ENCODE measurements around the gene COL15A1. TPM values are rescaled to one million over a fixed set of nuclear protein-coding genes. Genes with fewer than 3 reads are reported as not detected.

The COL15A1 gene
- total RNA-seq, 1 experiment from 2014 or later, result not detected

DNA sequence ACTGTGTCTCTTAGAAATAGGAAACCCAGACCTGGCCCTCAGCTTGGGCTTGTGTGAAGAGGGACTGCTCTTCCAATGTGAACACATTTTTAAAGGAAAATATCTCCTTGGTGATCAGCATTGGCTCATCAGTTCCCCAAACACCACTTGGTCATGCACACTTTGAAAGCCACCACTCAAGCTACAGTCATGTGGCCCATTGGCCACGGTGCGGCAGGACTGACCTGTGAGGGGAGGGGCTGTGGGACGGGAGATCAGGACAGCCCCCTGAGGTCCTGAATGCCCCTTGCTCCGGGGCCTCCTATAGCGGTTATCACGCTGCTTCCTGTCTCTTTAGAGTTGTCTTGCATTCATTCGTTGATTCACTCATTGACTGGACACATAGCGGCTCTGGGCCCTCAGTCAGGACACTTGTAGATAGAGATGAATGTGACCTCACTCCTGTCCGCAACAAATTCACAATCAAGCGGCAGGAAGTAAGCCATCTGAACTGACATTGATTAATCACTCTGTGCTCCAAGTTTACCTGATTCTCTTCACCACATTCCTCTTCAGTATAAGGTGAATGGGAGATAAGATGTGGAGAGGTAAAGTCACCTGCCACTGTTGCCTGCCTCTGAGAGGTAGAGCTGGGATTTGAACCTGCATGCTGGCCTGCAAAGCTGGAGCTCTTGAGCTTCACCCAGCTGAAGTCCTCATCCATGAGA is 73.1 kb downstream of the COL15A1 start:
- ChIA-PET POLR2A (no interaction called here), CTCF (interaction anchor here (0.6 to 3.3 kb wide), 3 partner anchors 15 to 210 kb away, joined by 3 to 16 read pairs (median 4); no protein-coding TSS in a partner anchor)
- Mint-ChIP-seq H3K4me3 (ENCODE audit: unreplicated experiment) (no peak overlapping the region), H3K36me3 (ENCODE audit: insufficient read depth, unreplicated experiment) (no peaks in the 10 kb centered on the region), H3K27me3 (ENCODE audit: insufficient read depth, unreplicated experiment) (no peaks in the 10 kb centered on the region), H3K27ac (ENCODE audit: low read depth, unreplicated experiment) (no peak overlapping the region), H3K9me3 (ENCODE audit: unreplicated experiment) (no peaks in the 10 kb centered on the region), H3K4me1 (ENCODE audit: insufficient read depth, unreplicated experiment) (peaks cover 11% of the 10 kb centered on the region)
- no peak for DNase-seq (ENCODE audit: unreplicated experiment)
- TF ChIP-seq, protein P1, sequence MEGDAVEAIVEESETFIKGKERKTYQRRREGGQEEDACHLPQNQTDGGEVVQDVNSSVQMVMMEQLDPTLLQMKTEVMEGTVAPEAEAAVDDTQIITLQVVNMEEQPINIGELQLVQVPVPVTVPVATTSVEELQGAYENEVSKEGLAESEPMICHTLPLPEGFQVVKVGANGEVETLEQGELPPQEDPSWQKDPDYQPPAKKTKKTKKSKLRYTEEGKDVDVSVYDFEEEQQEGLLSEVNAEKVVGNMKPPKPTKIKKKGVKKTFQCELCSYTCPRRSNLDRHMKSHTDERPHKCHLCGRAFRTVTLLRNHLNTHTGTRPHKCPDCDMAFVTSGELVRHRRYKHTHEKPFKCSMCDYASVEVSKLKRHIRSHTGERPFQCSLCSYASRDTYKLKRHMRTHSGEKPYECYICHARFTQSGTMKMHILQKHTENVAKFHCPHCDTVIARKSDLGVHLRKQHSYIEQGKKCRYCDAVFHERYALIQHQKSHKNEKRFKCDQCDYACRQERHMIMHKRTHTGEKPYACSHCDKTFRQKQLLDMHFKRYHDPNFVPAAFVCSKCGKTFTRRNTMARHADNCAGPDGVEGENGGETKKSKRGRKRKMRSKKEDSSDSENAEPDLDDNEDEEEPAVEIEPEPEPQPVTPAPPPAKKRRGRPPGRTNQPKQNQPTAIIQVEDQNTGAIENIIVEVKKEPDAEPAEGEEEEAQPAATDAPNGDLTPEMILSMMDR (IDR thresholded peaks at IDR 0.05; ENCODE audit: unreplicated experiment), result no peak
- no TSS peak for BruUV-seq (replicated peaks)
- intact Hi-C loops (cut with micrococcal nuclease), result no loop called here

DNA sequence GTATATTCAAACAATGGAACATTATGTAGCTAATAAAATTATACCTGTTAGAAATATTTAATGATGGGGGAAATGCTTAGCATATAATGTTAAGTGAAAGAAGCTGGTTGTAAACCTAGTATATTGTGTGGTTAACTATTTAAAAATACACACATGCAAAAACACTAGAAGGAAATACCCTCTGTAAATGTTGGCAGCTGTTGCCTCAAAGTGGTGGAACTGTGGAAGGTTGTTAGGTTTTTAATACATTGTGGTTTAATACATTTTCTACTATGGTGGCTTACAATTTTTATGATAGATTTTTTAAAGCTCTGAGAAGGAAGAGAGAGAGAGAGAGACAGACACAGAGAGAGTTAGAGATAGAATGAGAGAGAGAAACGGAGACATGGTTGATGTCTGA is 74.9 kb downstream of the COL15A1 start:
- Mint-ChIP-seq H3K36me3 (ENCODE audit: insufficient read depth, unreplicated experiment) (no peaks in the 10 kb centered on the region), H3K4me1 (ENCODE audit: insufficient read depth, unreplicated experiment) (peaks cover 11% of the 10 kb centered on the region), H3K9me3 (ENCODE audit: unreplicated experiment) (no peaks in the 10 kb centered on the region), H3K27ac (ENCODE audit: low read depth, unreplicated experiment) (no peak overlapping the region), H3K4me3 (ENCODE audit: unreplicated experiment) (no peak overlapping the region), H3K27me3 (ENCODE audit: insufficient read depth, unreplicated experiment) (no peaks in the 10 kb centered on the region)
- ChIA-PET CTCF (interaction anchor here (0.7 to 2.2 kb wide), 5 partner anchors 17 to 166 kb away, joined by 3 to 6 read pairs (median 3); no protein-coding TSS in a partner anchor), POLR2A (no interaction called here)
- BruUV-seq (replicated peaks), result no TSS peak
- TF ChIP-seq, protein P1 (IDR thresholded peaks at IDR 0.05; ENCODE audit: unreplicated experiment), result no peak
- DNase-seq (ENCODE audit: unreplicated experiment), result no peak
- intact Hi-C loops (cut with micrococcal nuclease), result no loop called here

DNA sequence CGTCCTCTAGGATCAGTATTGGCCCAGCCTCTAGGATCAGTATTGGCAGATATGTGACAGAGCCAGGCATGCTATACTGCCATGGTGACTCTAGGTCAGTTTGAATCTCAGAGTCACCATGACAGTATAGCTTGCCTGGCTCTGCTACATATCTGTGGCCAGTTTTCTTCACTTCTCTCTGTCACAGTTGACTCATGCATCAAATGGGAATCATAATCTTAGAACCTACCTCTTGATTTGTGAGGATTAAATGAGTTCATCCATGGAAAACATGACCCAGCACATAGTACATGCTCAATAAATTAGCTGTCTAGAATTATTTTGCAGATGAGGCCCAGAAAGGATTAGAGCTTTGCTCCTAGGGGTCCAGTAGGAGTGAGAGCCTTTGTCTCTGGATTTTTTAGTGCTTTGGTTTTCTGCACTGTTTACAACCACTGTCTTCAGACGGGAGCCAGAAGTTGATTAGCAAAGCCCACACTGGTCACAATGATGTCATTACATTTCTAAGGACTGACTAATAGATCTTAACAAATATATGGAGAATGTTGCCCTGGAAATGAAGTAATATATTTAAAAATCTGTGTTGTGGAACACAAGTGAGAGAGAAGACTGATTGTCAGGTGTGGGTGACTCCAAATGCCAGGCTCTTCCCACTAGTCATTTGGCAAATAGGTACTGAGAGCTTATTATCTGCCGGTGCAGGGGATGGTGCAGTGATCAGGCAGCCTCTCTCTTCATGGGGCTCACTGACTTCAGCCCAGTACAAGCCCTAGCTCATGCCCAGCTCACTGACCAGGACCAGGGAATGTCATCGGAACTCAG is 76.0 kb downstream of the COL15A1 start:
- CTCF ChIA-PET, result interaction anchor here (1.2 to 2.2 kb wide), 2 partner anchors 18 to 45 kb away, joined by 4 to 6 read pairs; no protein-coding TSS in a partner anchor
- H3K27ac Mint-ChIP-seq (ENCODE audit: low read depth, unreplicated experiment), result peak overlapping the region; percentile 84

More for the DNA sequence above, 76.0 kb downstream of the COL15A1 start:
- Mint-ChIP-seq H3K36me3 (ENCODE audit: insufficient read depth, unreplicated experiment) (no peaks in the 10 kb centered on the region), H3K4me1 (ENCODE audit: insufficient read depth, unreplicated experiment) (peaks cover 11% of the 10 kb centered on the region), H3K27me3 (ENCODE audit: insufficient read depth, unreplicated experiment) (no peaks in the 10 kb centered on the region), H3K4me3 (ENCODE audit: unreplicated experiment) (no peak overlapping the region), H3K9me3 (ENCODE audit: unreplicated experiment) (no peaks in the 10 kb centered on the region)
- POLR2A ChIA-PET, result no interaction called here
- TF ChIP-seq, protein P1 (IDR thresholded peaks at IDR 0.05; ENCODE audit: unreplicated experiment), result no peak
- DNase-seq (ENCODE audit: unreplicated experiment), result peak; percentile 69
- intact Hi-C loops (cut with micrococcal nuclease), result no loop called here
- no TSS peak for BruUV-seq (replicated peaks)

Data from MCF 10A (cell line).